OCI-LY7 (cell line): ENCODE results near the gene IPO7. TPM values are rescaled to one million over a fixed set of nuclear protein-coding genes. Genes with fewer than 3 reads are reported as not detected.

Experiments used
- BruUV-seq: library from RNA; stranded (reverse); fragments of 400-500 nt; replicated peaks from 2 replicates; lab custom pipeline; 2021; lab: Mats Ljungman, UMichigan
- CTCF ChIA-PET: fragments of 300-600 bp; sonication (Branson Sonifier 250); formaldehyde crosslinking; loops from one replicate; lab custom pipeline; 2022; ENCODE audit warnings: antibody characterized with exemption; ENCODE audit not compliant: unreplicated experiment; lab: Charles Lee
- POLR2A ChIA-PET: fragments of 300-600 bp; sonication (Branson Sonifier 250); formaldehyde crosslinking; loops from one replicate; lab custom pipeline; 2022; ENCODE audit warnings: antibody characterized with exemption; lab: Charles Lee
- DNase-seq: peaks from one replicate; pipeline ENCODE4 v3.0.0-alpha.2; 2015; ENCODE audit warnings: low spot score
- H2AFZ ChIP-seq: fragments of 200-600 bp; sonication (generic), shearing (Covaris generic); 2 replicates; pipeline ENCODE4 v1.6.1; 2014; ENCODE audit warnings: mild to moderate bottlenecking, antibody characterized with exemption, low read length, moderate library complexity
- H3K27ac ChIP-seq: fragments of 200-600 bp; sonication (generic); 2 replicates; pipeline ENCODE4 v1.5.1; 2014; ENCODE audit warnings: mixed run types, low read depth, mild to moderate bottlenecking, moderate library complexity, low read length, inconsistent platforms; ENCODE audit not compliant: poor library complexity, severe bottlenecking
- H3K36me3 ChIP-seq: fragments of 200-600 bp; sonication (generic); 2 replicates; pipeline ENCODE4 v1.6.1; 2014; ENCODE audit warnings: mild to moderate bottlenecking, antibody characterized with exemption, low read length, moderate library complexity, mixed read lengths; ENCODE audit not compliant: insufficient read depth
- H3K4me1 ChIP-seq: fragments of 200-600 bp; sonication (generic); 2 replicates; pipeline ENCODE4 v1.5.1; 2014; ENCODE audit warnings: mild to moderate bottlenecking, low read length; ENCODE audit not compliant: insufficient read depth, poor library complexity, severe bottlenecking
- H3K4me2 ChIP-seq: fragments of 200-600 bp; sonication (generic); 2 replicates; pipeline ENCODE4 v1.6.1; 2014; ENCODE audit warnings: mild to moderate bottlenecking, low read length
- H3K4me3 ChIP-seq: fragments of 200-600 bp; sonication (generic); 2 replicates; pipeline ENCODE4 v1.5.1; 2014; ENCODE audit warnings: mild to moderate bottlenecking, low read depth, low read length; ENCODE audit not compliant: poor library complexity, severe bottlenecking
- H3K79me2 ChIP-seq: fragments of 200-600 bp; sonication (generic); 2 replicates; pipeline ENCODE4 v1.6.1; 2016; ENCODE audit warnings: low read depth, mild to moderate bottlenecking, low read length, moderate library complexity, mixed read lengths; ENCODE audit not compliant: insufficient read depth
- H3K9me2 ChIP-seq: fragments of 200-600 bp; sonication (generic); 2 replicates; pipeline ENCODE4 v1.6.1; 2016; ENCODE audit warnings: mild to moderate bottlenecking, low read length, mixed read lengths; ENCODE audit not compliant: insufficient read depth
- H3K9me3 ChIP-seq: fragments of 200-600 bp; sonication (generic); 2 replicates; pipeline ENCODE4 v1.6.1; 2014; ENCODE audit warnings: mild to moderate bottlenecking, mixed run types, low read length, mixed read lengths
- H4K20me1 ChIP-seq: fragments of 200-600 bp; sonication (generic); 2 replicates; pipeline ENCODE4 v1.6.1; 2014; ENCODE audit warnings: mild to moderate bottlenecking, antibody characterized with exemption, low read length, moderate library complexity, mixed read lengths; ENCODE audit not compliant: insufficient read depth
- EZH2phosphoT487 ChIP-seq: fragments of 200-600 bp; sonication (generic); IDR thresholded peaks from 2 replicates; pipeline ENCODE4 v1.6.1; 2018; ENCODE audit warnings: low read depth, borderline replicate concordance, mild to moderate bottlenecking, mixed run types, antibody characterized with exemption, low read length, moderate library complexity, mixed read lengths
- intact Hi-C: fragments of 100-400 bp; cut with micrococcal nuclease; formaldehyde crosslinking; loops from one replicate; pipeline ENCODE4 v1.10.0; 2022; ENCODE audit not compliant: unreplicated experiment
- total RNA-seq, 2 experiments: library from RNA; depleted of rRNA in 1 of 2; stranded (reverse); fragments of >200 nt in 1 of 2; shearing (Covaris generic) in 1 of 2; gene quantifications; 2 replicates each; pipeline ENCODE4 v1.2.3, GENCODE V29; 2014 to 2022
- TF ChIP-seq, protein P1 (sequence below): fragments of 200-600 bp; sonication (generic); conservative IDR thresholded peaks from 2 replicates; pipeline ENCODE4 v1.5.1; 2014; ENCODE audit warnings: mild to moderate bottlenecking, antibody characterized with exemption, low read length, moderate library complexity, mixed read lengths

Gene IPO7
- total RNA-seq, 2 experiments from 2014 or later: 120 to 160 TPM

- no peak overlapping the region for H3K4me2 ChIP-seq
- H3K4me3 ChIP-seq: no peak overlapping the region
- H2AFZ ChIP-seq: no peak overlapping the region
- POLR2A ChIA-PET: interaction anchor here (1.2 kb wide), 1 partner anchor 39 kb away, joined by 3 read pairs; no protein-coding TSS in a partner anchor
- H3K9me3 ChIP-seq: no peaks in the 10 kb centered on the region
- no peaks in the 10 kb centered on the region for H4K20me1 ChIP-seq
- no peaks in the 10 kb centered on the region for H3K9me2 ChIP-seq
- H3K79me2 ChIP-seq: no peaks in the 10 kb centered on the region
- BruUV-seq: no TSS peak
- TF ChIP-seq EZH2phosphoT487: no peak
- no peak for DNase-seq
- CTCF ChIA-PET: no interaction called here
- H3K4me1 ChIP-seq: no peaks in the 10 kb centered on the region
- H3K27ac ChIP-seq: no peak overlapping the region
- peaks cover 99% of the 10 kb centered on the region for H3K36me3 ChIP-seq
- intact Hi-C loops: no loop called here
These were observed 44.3 kb downstream of the IPO7 start for GRCh38 chr11:9428706-9429105.

DNA sequence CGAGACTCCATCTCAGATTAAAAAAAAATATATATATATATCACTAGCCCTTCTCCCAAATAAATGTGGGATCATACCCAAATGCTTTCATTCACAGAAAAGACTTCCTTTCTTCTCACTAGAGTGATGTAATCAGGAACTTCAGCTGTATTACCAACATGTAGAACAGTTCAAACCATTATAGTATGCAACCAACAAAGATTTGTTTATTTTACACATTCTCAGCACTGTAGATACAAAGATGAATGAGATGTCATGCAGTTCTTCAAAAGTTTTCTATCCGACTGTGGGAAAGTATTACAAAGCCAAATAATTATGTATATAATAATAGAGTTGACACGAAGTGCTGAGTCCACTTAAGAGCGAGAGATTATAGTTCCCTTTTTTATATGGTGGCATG, 54.2 kb downstream of the IPO7 start:
- ChIA-PET CTCF (no interaction called here), POLR2A (interaction anchor here (0.6 kb wide), 1 partner anchor 34 kb away, joined by 3 read pairs; no protein-coding TSS in a partner anchor)
- H3K9me3 ChIP-seq: no peaks in the 10 kb centered on the region
- H3K36me3 ChIP-seq: peaks cover 97% of the 10 kb centered on the region
- TF ChIP-seq, protein P1, sequence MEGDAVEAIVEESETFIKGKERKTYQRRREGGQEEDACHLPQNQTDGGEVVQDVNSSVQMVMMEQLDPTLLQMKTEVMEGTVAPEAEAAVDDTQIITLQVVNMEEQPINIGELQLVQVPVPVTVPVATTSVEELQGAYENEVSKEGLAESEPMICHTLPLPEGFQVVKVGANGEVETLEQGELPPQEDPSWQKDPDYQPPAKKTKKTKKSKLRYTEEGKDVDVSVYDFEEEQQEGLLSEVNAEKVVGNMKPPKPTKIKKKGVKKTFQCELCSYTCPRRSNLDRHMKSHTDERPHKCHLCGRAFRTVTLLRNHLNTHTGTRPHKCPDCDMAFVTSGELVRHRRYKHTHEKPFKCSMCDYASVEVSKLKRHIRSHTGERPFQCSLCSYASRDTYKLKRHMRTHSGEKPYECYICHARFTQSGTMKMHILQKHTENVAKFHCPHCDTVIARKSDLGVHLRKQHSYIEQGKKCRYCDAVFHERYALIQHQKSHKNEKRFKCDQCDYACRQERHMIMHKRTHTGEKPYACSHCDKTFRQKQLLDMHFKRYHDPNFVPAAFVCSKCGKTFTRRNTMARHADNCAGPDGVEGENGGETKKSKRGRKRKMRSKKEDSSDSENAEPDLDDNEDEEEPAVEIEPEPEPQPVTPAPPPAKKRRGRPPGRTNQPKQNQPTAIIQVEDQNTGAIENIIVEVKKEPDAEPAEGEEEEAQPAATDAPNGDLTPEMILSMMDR: no peak
- TF ChIP-seq EZH2phosphoT487: no peak
- H3K4me1 ChIP-seq: no peaks in the 10 kb centered on the region
- H3K9me2 ChIP-seq: no peaks in the 10 kb centered on the region
- H3K4me3 ChIP-seq: no peak overlapping the region
- intact Hi-C loops: no loop called here
- H2AFZ ChIP-seq: no peak overlapping the region
- H3K79me2 ChIP-seq: no peaks in the 10 kb centered on the region; the same call in 1 of the 2 replicates
- DNase-seq: no peak
- no TSS peak for BruUV-seq
- no peak overlapping the region for H3K27ac ChIP-seq
- H3K4me2 ChIP-seq: no peak overlapping the region
- H4K20me1 ChIP-seq: peaks cover 5% of the 10 kb centered on the region; the same call in 1 of the 2 replicates

DNA sequence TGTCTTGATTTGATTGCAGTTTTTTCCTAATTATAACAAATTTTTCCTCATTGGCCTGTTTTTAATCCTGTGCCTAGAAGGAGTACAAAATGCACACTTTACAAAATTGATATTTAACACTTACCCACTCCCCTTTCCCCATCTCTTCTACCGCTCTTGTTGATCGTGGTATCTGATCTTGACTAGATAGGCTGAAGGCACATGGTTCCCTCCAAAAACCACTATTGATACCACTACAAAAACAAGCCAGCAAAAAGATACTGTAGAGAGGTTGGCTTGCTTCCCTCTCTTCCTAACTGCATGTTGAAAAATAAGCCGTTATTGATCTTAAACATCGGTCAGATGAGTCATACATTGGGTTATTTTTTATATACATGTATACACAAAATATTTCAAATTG, 61.8 kb downstream of the IPO7 start:
- H3K9me2 ChIP-seq: no peaks in the 10 kb centered on the region
- H3K79me2 ChIP-seq: no peaks in the 10 kb centered on the region; the same call in 1 of the 2 replicates
- no TSS peak for BruUV-seq
- H3K4me3 ChIP-seq: no peak overlapping the region
- peaks cover 3% of the 10 kb centered on the region; the same call in 1 of the 2 replicates for H3K9me3 ChIP-seq
- ChIA-PET POLR2A (no interaction called here), CTCF (no interaction called here)
- H4K20me1 ChIP-seq: no peaks in the 10 kb centered on the region
- H3K36me3 ChIP-seq: peaks cover 97% of the 10 kb centered on the region
- TF ChIP-seq, protein P1: no peak
- TF ChIP-seq EZH2phosphoT487: no peak
- no peak overlapping the region for H3K4me2 ChIP-seq
- no peaks in the 10 kb centered on the region for H3K4me1 ChIP-seq
- H3K27ac ChIP-seq: no peak overlapping the region
- no peak for DNase-seq
- no peak overlapping the region for H2AFZ ChIP-seq
- intact Hi-C loops: no loop called here
